ENCODE results near the gene SETD2.
"Not testable (repeated sequence)": the region's sequence is repeated elsewhere in the genome, so short reads cannot be mapped to it uniquely, and the experiment has no call there.

The SETD2 gene

DNA sequence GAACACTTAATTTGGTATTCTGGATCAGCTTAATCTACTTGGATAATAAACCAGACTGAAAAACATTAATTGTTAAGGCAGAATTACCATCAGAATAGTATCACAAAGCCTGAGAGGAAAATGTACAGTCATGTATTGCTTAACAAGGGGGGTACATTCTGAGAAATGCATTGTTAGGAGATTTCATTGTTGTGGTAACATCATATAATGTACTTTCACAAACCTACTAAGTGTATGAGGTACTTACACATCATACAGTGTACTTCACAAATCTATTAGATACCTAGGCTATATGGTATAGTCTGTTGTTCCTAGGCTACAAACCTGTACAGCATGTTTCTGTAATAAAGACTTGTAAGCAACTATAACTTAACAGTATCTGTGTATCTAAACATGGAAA is 116.2 kb downstream of the SETD2 start:
- H3K9ac ChIP-seq (ENCODE audit: low read depth in 1 of 2, low read length in 2 of 2): no peak overlapping the region
- no peaks in the 10 kb centered on the region for H3K4me1 ChIP-seq (ENCODE audit: control insufficient read depth in 1 of 2, insufficient read depth in 2 of 2, low read length in 2 of 2)
- H3K27ac ChIP-seq (ENCODE audit: low read depth, low read length): no peak overlapping the region
- H3K9me3 ChIP-seq (ENCODE audit: control insufficient read depth in 1 of 2, low read length in 2 of 2): no peaks in the 10 kb centered on the region
- H3K36me3 ChIP-seq (ENCODE audit: control insufficient read depth in 1 of 2, insufficient read depth in 2 of 2, low read length in 2 of 2): peaks cover 9 to 16% of the 10 kb centered on the region in 2 donors
- H3K27me3 ChIP-seq (ENCODE audit: control insufficient read depth in 1 of 2, insufficient read depth in 2 of 2, low read length in 2 of 2): no peaks in the 10 kb centered on the region
- H3K4me3 ChIP-seq (ENCODE audit: low read depth in 1 of 2, low read length in 2 of 2): no peak overlapping the region

DNA sequence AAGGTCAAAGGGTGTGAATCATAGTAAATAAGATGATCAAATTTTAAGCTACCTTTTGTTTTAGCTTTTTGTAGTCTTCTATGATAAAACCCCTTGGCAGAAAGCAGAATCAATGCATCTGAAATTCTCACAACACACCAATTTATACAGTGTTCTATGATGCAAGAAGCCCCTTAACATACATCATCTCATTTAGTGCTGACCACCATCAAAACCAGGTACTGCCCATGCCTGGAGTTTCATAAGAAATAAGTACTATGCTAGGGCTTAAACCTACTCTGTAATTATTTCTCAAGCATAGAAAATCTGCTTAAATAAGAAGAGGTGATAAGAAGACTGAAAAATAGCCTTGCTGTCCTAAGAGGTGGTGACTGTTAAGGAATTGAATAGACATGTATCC is 116.8 kb downstream of the SETD2 start:
- no peaks in the 10 kb centered on the region for H3K9me3 ChIP-seq (ENCODE audit: control insufficient read depth in 1 of 2, low read length in 2 of 2)
- H3K36me3 ChIP-seq (ENCODE audit: control insufficient read depth in 1 of 2, insufficient read depth in 2 of 2, low read length in 2 of 2): peaks cover 13 to 21% of the 10 kb centered on the region in 2 donors
- H3K4me1 ChIP-seq (ENCODE audit: control insufficient read depth in 1 of 2, insufficient read depth in 2 of 2, low read length in 2 of 2): no peaks in the 10 kb centered on the region
- no peak overlapping the region for H3K4me3 ChIP-seq (ENCODE audit: low read depth in 1 of 2, low read length in 2 of 2)
- H3K27ac ChIP-seq (ENCODE audit: low read depth, low read length): no peak overlapping the region
- no peaks in the 10 kb centered on the region for H3K27me3 ChIP-seq (ENCODE audit: control insufficient read depth in 1 of 2, insufficient read depth in 2 of 2, low read length in 2 of 2)
- no peak overlapping the region for H3K9ac ChIP-seq (ENCODE audit: low read depth in 1 of 2, low read length in 2 of 2)

DNA sequence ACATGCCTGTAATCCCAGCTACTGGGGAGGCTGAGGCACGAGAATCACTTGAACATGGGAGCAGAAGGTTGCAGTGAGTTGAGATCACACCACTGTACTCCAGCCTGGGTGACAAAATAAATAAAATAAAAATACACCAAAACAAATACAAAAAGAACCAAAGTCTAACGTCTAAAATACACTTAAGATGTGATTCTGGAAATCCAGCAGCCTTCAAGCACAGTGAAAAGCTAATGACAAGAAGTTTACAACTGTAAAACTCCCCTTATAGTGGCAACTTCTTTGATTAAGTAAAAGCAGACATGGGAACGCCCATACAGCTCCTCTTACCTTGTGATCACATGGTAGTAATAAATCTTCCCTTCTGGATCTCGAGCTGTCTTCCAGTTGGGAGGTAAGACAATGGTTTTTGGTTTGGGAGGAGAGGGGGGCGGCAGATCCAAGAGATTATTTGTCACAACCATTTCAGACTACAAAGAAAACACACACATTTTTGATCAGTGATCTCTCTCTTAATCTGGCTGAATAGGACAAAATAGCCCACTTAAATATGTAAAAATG is 121.6 kb downstream of the SETD2 start:
- Histone ChIP-seq H3K4me3 (ENCODE audit: low read depth in 1 of 2, low read length in 2 of 2) (no peak overlapping the region), H3K4me1 (ENCODE audit: control insufficient read depth in 1 of 2, insufficient read depth in 2 of 2, low read length in 2 of 2) (no peaks in the 10 kb centered on the region), H3K27me3 (ENCODE audit: control insufficient read depth in 1 of 2, insufficient read depth in 2 of 2, low read length in 2 of 2) (no peaks in the 10 kb centered on the region), H3K36me3 (ENCODE audit: control insufficient read depth in 1 of 2, insufficient read depth in 2 of 2, low read length in 2 of 2) (peaks cover 37 to 42% of the 10 kb centered on the region in 2 donors), H3K9me3 (ENCODE audit: control insufficient read depth in 1 of 2, low read length in 2 of 2) (no peaks in the 10 kb centered on the region), H3K27ac (ENCODE audit: low read depth, low read length) (no peak overlapping the region), H3K9ac (ENCODE audit: low read depth in 1 of 2, low read length in 2 of 2) (no peak overlapping the region)

DNA sequence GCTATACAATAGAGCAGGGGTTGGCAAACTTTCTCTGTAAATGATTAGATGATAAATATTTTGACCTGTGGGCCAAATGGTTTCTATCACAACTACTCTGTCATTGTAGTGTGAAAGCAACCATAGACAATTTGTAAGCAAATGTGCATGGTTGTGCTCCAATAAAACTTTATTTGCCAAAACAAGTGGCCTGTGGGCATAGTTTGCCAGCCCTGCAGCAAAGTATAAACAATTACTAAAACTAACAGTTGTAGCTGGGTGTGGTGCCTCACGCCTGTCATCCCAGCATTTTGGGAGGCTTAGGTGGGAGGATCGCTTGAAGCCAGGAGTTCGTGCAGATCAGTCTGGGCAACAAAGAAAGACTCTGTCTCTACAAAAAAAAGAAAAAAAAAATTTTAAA is 122.8 kb downstream of the SETD2 start:
- no peak overlapping the region for H3K9ac ChIP-seq (ENCODE audit: low read depth in 1 of 2, low read length in 2 of 2)
- H3K4me3 ChIP-seq (ENCODE audit: low read depth in 1 of 2, low read length in 2 of 2): no peak overlapping the region
- H3K9me3 ChIP-seq (ENCODE audit: control insufficient read depth in 1 of 2, low read length in 2 of 2): no peaks in the 10 kb centered on the region
- H3K27me3 ChIP-seq (ENCODE audit: control insufficient read depth in 1 of 2, insufficient read depth in 2 of 2, low read length in 2 of 2): no peaks in the 10 kb centered on the region
- no peak overlapping the region for H3K27ac ChIP-seq (ENCODE audit: low read depth, low read length)
- peaks cover 32 to 47% of the 10 kb centered on the region in 2 donors for H3K36me3 ChIP-seq (ENCODE audit: control insufficient read depth in 1 of 2, insufficient read depth in 2 of 2, low read length in 2 of 2)
- peaks cover 0 to 2% of the 10 kb centered on the region in 2 donors for H3K4me1 ChIP-seq (ENCODE audit: control insufficient read depth in 1 of 2, insufficient read depth in 2 of 2, low read length in 2 of 2)

DNA sequence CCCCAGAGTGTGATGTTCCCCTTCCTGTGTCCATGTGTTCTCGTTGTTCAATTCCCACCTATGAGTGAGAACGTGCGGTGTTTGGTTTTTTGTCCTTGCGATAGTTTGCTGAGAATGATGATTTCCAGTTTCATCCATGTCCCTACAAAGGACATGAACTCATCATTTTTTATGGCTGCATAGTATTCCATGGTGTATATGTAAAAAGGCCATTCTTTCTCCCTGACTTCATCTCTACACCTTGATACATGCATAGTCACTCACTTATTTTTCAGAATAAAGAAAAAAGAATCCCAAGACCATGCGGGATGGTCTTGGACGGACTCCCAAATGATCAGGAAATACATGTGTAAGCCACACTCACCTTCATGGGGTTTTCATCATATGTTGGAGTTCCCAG is 126.6 kb downstream of the SETD2 start:
- H3K9me3 ChIP-seq (ENCODE audit: control insufficient read depth in 1 of 2, low read length in 2 of 2): not testable (repeated sequence)
- H3K36me3 ChIP-seq (ENCODE audit: control insufficient read depth in 1 of 2, insufficient read depth in 2 of 2, low read length in 2 of 2): peaks cover 37 to 57% of the 10 kb centered on the region in 2 donors

DNA sequence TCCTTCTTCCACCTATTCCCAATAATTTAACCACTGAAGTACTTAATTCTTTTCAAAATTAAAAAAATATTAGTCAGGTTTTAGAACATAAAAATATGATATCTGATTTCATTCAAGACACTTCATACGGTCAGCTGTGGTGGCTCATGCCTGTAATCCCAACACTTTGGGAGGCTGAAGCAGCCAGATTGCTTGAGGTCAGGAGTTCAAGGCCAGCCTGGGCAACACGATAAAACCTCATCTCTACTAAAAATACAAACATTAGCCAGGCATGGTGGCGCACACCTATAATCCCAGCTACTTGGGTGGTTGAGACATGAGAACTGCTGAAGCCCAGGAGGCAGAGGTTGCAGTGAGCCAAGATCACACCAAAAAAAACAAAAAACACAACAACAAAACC is 127.8 kb downstream of the SETD2 start:
- H3K27me3 ChIP-seq (ENCODE audit: control insufficient read depth in 1 of 2, insufficient read depth in 2 of 2, low read length in 2 of 2): no peaks in the 10 kb centered on the region
- H3K9me3 ChIP-seq (ENCODE audit: control insufficient read depth in 1 of 2, low read length in 2 of 2): no peaks in the 10 kb centered on the region
- H3K36me3 ChIP-seq (ENCODE audit: control insufficient read depth in 1 of 2, insufficient read depth in 2 of 2, low read length in 2 of 2): peaks cover 33 to 46% of the 10 kb centered on the region in 2 donors
- H3K4me1 ChIP-seq (ENCODE audit: control insufficient read depth in 1 of 2, insufficient read depth in 2 of 2, low read length in 2 of 2): peaks cover 0 to 11% of the 10 kb centered on the region in 2 donors
- H3K27ac ChIP-seq (ENCODE audit: low read depth, low read length): no peak overlapping the region
- no peak overlapping the region for H3K4me3 ChIP-seq (ENCODE audit: low read depth in 1 of 2, low read length in 2 of 2)
- H3K9ac ChIP-seq (ENCODE audit: low read depth in 1 of 2, low read length in 2 of 2): no peak overlapping the region

More for the DNA sequence above, 126.6 kb downstream of the SETD2 start:
- not testable (repeated sequence) for H3K9ac ChIP-seq (ENCODE audit: low read depth in 1 of 2, low read length in 2 of 2); H3K4me3 ChIP-seq (ENCODE audit: low read depth in 1 of 2, low read length in 2 of 2); H3K27ac ChIP-seq (ENCODE audit: low read depth, low read length); H3K27me3 ChIP-seq (ENCODE audit: control insufficient read depth in 1 of 2, insufficient read depth in 2 of 2, low read length in 2 of 2)
- H3K4me1 ChIP-seq (ENCODE audit: control insufficient read depth in 1 of 2, insufficient read depth in 2 of 2, low read length in 2 of 2): peaks cover 0 to 11% of the 10 kb centered on the region in 2 donors

DNA sequence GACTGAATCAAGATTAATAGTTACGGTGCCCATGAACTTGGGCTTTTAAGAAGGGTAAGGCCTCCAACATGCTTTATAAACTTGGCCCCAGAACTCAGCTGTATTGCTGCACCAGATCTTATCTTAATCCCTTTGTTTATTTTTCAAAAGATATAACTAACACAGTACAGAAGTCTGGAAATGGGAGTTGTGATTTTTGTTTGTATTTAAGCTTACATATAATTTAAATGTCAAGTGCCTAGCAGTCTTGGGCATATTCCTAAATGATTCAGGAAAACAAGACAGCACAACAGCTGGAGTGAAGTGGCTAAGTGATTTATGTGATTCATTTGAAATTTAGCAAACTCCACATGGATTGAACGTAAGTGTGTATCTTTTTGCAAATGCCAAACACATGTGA is 128.3 kb downstream of the SETD2 start:
- H3K27me3 ChIP-seq (ENCODE audit: control insufficient read depth in 1 of 2, insufficient read depth in 2 of 2, low read length in 2 of 2): no peaks in the 10 kb centered on the region
- no peak overlapping the region for H3K9ac ChIP-seq (ENCODE audit: low read depth in 1 of 2, low read length in 2 of 2)
- H3K9me3 ChIP-seq (ENCODE audit: control insufficient read depth in 1 of 2, low read length in 2 of 2): no peaks in the 10 kb centered on the region
- H3K4me3 ChIP-seq (ENCODE audit: low read depth in 1 of 2, low read length in 2 of 2): no peak overlapping the region
- H3K36me3 ChIP-seq (ENCODE audit: control insufficient read depth in 1 of 2, insufficient read depth in 2 of 2, low read length in 2 of 2): peaks cover 28 to 41% of the 10 kb centered on the region in 2 donors
- no peak overlapping the region for H3K27ac ChIP-seq (ENCODE audit: low read depth, low read length)
- peaks cover 0 to 11% of the 10 kb centered on the region in 2 donors for H3K4me1 ChIP-seq (ENCODE audit: control insufficient read depth in 1 of 2, insufficient read depth in 2 of 2, low read length in 2 of 2)

DNA sequence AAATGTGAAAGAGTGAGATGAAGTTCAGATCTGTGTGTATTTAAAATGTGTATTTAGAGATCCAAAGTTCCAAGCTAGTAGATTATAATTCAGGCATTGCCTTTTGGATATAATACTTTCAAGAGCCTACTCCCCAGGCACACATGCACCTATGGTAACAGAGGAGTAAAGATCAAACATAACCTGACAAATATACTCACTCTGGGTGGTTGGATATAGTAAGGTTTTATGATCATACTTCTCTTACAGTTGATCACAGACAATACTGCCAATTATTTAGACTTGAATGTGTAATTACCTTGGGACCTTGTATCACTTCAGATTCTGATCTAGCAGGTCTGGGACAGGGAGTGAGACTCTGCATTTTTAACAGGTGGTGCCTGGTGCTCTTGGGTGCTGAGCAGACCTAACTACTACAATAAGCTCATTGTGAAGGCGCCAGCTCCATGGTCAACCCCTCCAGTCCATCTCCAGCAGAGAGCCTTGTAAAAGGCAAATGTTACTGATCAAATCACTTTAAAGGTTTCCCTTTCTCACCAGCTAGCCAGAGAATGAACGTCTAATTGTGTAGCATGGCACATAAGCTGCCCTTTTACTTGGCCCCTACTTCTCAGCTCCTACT is 128.9 kb downstream of the SETD2 start:
- Histone ChIP-seq H3K27me3 (ENCODE audit: control insufficient read depth in 1 of 2, insufficient read depth in 2 of 2, low read length in 2 of 2) (no peaks in the 10 kb centered on the region), H3K4me3 (ENCODE audit: low read depth in 1 of 2, low read length in 2 of 2) (no peak overlapping the region), H3K36me3 (ENCODE audit: control insufficient read depth in 1 of 2, insufficient read depth in 2 of 2, low read length in 2 of 2) (peaks cover 27 to 35% of the 10 kb centered on the region in 2 donors), H3K9me3 (ENCODE audit: control insufficient read depth in 1 of 2, low read length in 2 of 2) (no peaks in the 10 kb centered on the region), H3K27ac (ENCODE audit: low read depth, low read length) (no peak overlapping the region), H3K9ac (ENCODE audit: low read depth in 1 of 2, low read length in 2 of 2) (no peak overlapping the region), H3K4me1 (ENCODE audit: control insufficient read depth in 1 of 2, insufficient read depth in 2 of 2, low read length in 2 of 2) (peaks cover 0 to 11% of the 10 kb centered on the region in 2 donors)

DNA sequence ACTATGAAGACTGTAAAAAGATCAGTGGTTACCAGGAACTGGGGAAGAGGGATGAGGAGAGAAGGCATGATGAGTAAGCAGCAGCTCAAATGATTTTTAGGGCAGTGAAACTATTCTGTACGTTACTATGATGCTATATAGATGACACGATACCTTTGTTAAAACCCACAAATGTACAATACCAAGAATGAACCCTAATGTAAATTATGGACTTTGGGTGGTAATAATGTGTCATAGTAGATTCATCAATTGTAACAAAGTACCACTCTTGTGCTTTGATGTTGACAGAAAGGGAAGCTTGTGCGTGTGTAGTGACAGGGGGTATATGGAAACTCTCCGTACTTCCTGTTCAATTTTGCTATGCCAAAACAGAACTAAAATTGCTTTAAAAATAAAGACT is 132.9 kb downstream of the SETD2 start:
- H3K27ac ChIP-seq (ENCODE audit: low read depth, low read length); H3K27me3 ChIP-seq (ENCODE audit: control insufficient read depth in 1 of 2, insufficient read depth in 2 of 2, low read length in 2 of 2); H3K4me3 ChIP-seq (ENCODE audit: low read depth in 1 of 2, low read length in 2 of 2); H3K9ac ChIP-seq (ENCODE audit: low read depth in 1 of 2, low read length in 2 of 2); H3K9me3 ChIP-seq (ENCODE audit: control insufficient read depth in 1 of 2, low read length in 2 of 2); H3K4me1 ChIP-seq (ENCODE audit: control insufficient read depth in 1 of 2, insufficient read depth in 2 of 2, low read length in 2 of 2): not testable (repeated sequence)
- peaks cover 18 to 33% of the 10 kb centered on the region in 2 donors for H3K36me3 ChIP-seq (ENCODE audit: control insufficient read depth in 1 of 2, insufficient read depth in 2 of 2, low read length in 2 of 2)

DNA sequence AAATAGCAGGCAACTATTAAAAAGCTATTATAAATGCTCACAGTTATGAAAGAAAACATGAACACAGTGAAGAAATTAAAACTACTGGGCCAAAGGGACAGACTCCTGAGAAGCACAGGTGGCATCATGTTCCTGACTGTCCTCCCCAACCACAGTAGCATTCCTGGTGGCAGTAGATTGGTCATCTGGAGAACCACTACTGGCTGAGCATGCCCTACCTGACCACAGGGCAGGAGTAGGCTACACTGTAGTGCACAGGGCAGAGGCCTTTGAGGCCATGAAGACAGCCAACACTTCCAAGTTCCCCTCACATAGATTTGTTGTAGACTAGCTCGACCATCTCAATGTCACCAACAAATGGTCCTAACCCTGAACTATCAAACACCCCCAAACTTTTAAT is 135.2 kb downstream of the SETD2 start:
- Histone ChIP-seq H3K4me3 (ENCODE audit: low read depth in 1 of 2, low read length in 2 of 2) (no peak overlapping the region), H3K4me1 (ENCODE audit: control insufficient read depth in 1 of 2, insufficient read depth in 2 of 2, low read length in 2 of 2) (peaks cover 0 to 4% of the 10 kb centered on the region in 2 donors), H3K9ac (ENCODE audit: low read depth in 1 of 2, low read length in 2 of 2) (no peak overlapping the region), H3K27me3 (ENCODE audit: control insufficient read depth in 1 of 2, insufficient read depth in 2 of 2, low read length in 2 of 2) (no peaks in the 10 kb centered on the region), H3K9me3 (ENCODE audit: control insufficient read depth in 1 of 2, low read length in 2 of 2) (no peaks in the 10 kb centered on the region), H3K36me3 (ENCODE audit: control insufficient read depth in 1 of 2, insufficient read depth in 2 of 2, low read length in 2 of 2) (peaks cover 4 to 22% of the 10 kb centered on the region in 2 donors), H3K27ac (ENCODE audit: low read depth, low read length) (no peak overlapping the region)

Measured in duodenal mucosa (tissue), 2 donors.